ENCODE data around the gene BMERB1.

BMERB1 gene

GRCh38 chr16:15498427-15499175 lies 64.2 kb downstream of the BMERB1 start:
- no peak for DNase-seq (ENCODE audit: low spot score)

DNA sequence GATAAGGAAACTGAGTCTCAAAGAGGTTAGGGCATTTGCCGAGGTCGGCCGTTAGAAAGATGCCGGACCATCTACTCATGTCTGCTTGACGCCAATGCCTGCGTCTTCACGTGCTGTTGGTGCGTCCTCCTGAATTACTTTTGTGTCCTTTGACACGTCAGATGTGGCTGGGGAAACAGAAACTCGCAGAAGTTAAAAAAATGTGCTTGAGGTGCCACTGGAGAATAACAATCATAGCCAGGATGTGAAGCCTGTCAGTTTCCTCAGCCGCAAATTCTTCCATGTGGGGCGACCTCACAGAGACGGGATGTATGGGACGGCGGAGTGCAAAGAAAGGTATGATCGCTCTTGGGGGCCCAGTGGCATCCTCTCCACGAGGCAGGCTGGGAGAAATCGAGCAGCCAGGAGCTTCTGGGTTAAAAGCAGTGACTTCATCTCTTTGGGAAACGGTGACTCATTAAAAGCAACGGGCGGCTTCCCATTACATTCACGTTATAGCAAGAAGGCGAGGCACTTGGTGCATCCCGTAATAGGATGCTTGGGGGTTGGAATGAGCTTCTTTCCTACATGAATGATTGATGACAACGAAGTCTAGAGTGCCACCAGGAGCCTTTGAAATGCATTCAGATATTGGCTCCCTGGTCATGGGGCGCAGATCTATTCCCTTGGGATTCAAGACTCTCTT lies 67.8 kb downstream of the BMERB1 start:
- DNase-seq (ENCODE audit: low spot score), result no peak

- no peak for DNase-seq (ENCODE audit: low spot score)
These were observed 72.1 kb downstream of the BMERB1 start for GRCh38 chr16:15506441-15506840.

DNA sequence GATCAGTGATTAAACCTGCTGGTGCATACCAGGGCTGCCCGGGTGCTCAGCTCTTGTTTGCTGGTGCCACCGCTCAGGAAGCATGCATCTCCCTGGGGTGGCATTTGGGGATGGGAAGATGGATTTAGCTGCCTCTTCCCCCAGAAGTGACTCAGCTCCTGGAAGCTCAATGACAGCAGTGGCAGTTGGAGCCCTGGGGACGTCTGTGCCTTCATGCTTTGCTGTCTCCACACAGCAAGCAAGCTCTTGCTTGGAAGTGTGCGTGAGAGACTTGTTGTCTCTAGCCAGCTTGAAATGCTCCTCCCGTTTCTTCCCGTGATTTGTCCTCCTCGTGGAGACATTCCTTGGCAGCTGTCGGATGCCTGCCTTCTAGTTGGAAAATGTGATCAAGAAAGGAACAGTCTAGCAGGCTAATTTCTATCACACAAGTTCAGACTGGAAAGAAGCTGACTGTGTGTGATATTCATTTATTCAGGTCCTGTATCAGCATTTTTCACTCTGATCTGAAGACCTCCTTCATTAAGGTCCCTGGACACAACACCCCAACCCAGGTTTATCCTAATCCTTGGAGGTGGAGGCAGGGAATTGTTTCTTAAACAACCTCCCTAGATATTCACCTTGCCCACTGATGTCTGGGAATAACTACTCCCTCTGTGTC lies 73.0 kb downstream of the BMERB1 start:
- no peak for DNase-seq (ENCODE audit: low spot score)

DNA sequence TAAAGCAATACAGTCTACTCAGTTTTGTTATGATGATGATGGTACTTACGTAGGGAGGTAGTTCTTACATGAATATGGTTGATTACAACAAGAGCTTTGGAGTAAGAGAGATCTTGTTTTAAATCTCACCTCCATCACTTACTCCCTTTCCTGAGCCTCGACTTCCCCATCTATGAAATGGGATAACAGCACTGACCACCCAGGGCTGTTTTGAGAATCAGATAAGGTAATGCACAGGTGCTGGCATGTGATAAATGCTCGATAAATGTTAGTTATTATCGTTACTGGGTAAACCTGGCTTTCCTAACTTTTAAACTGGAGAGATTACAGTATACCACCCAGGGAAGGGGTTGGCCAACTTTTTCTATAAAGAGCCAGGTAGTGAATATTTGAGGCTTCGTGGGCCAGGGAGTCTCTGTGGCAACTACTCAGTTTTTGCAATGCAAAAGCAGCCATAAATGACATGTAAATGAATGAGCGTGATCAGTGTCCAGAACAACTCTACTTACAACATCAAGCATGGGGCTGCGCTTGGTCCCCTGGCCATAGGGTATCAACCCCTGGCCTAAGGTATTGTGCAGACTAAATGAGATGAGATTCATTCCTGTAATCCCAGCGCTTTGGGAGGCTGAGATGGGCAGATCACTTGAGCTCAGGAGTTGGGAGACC lies 73.7 kb downstream of the BMERB1 start:
- DNase-seq (ENCODE audit: low spot score), result no peak

GRCh38 chr16:15509051-15509592 lies 74.7 kb downstream of the BMERB1 start:
- no peak for DNase-seq (ENCODE audit: low spot score)

- no peak for DNase-seq (ENCODE audit: low spot score)
These were observed 75.5 kb downstream of the BMERB1 start for GRCh38 chr16:15509593-15510535.

DNA sequence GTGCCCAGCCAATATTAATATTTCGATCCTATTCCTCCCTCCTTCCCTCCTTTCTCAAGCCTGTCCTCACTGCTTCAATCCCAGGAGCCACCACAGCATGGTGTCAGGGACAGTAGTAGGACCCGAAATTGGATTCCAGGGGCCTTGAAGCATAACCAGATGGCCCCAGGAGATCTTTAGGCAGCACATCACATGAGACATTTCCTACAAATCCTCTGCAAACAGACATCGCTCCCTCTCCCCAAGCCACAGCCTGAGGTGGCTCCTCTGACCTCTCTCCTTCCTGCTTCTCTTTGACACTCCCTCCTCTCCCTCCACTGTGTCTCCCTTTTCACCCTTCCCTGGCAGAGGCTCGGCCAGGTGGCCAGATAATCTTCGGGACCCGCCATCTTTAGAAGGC lies 76.6 kb downstream of the BMERB1 start:
- no peak for DNase-seq (ENCODE audit: low spot score)

DNA sequence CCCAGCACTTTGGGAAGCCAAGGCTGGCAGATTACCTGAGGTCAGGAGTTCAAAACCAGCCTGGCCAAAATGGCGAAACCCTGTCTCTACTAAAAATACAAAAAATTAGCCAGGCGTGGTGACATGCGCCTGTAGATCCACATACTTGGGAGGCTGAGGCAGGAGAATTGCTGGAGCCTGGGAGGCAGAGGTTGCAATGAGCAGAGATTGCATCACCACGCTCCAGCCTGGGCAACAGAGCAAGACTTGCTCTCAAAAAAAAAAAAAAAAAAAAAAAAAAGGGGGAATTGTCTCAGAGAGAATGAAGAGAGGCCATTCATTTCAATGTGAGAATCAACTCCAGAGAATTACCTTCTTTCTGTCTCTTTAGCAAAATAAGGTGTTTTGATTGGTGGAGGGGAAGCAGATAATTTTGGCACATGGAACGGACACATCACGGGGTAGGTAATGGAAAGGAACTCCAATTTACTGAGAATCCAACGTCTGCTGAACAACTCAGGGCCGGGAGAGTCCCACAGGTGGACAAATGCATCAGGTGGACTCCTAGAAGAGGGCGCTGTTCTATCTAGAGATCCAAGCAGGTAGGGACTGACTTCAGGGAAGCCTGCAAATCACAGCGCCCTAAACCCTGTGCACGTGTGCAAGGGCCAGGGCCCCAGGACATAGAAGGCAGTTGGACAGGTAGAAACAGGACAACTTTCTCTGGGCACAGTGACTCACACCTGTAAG lies 77.5 kb downstream of the BMERB1 start:
- no peak for DNase-seq (ENCODE audit: low spot score)

DNA sequence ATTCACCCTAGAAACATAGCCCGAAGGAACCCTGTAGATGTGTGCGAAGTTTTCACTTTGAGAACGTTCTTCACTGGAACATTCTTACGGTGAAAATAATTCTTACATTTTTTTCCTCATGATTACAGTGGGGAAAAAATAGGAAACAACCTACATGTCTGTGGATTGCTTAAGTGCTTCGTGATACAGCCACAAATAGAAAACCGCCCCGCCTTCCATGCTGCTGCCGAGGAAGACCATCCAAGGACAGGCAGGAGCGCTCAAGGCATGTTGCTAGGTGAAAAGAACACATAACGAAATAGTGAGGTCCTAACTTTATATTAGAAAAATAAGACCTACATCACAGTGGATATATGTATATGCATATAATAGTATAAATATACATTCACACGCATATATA lies 78.8 kb downstream of the BMERB1 start:
- no peak for DNase-seq (ENCODE audit: low spot score)

DNA sequence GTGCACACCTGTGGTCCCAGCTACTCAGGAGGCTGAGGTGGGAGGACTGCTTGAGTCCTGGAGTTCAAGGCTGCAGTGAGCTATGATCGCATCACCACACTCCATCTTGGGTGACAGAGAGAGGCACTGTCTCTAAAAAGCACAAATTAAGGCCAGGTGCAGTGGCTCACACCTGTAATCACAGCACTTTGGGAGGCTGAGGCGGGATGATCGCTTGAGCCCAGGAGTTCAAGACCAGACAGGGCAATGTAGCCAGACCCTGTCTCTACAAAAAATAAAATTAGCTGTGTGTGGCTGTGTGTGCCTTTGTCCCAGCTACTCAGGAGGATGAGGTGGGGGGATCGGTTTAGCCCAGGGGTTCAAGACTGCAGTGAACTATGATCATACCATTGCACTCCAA lies 81.6 kb downstream of the BMERB1 start:
- DNase-seq (ENCODE audit: low spot score), result no peak

- DNase-seq (ENCODE audit: low spot score), result no peak
These were observed 82.2 kb downstream of the BMERB1 start for GRCh38 chr16:15516609-15517008.

DNA sequence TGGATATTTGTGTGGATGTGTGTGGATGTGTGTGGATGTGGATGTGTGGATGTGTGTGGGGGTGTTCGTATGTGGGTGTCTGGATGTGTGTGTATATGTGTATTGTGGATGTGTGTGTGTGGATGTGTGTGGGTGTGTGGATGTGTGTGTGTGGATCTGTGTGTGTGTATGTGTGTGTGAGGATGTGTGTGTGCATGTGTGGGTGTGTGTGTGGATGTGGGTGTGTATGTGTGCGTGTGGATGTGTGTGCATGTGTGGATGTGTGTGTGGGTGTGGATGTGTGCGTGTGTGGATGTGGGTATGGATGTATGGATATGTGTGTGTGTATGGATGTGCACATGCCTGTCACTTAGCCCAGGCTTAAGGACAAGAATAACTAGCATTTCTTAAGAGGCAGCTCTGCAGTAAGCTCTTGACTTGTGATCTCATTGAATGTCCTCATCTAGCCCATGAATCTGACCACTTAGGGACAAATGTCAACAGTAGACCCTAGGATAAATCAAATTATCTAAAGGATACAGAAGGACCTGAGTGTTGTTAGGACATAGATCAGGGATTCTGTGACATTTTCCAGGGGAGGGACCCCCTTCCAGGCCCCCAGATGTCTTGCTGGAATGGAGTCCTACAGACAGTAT lies 83.5 kb downstream of the BMERB1 start:
- no peak for DNase-seq (ENCODE audit: low spot score)

DNA sequence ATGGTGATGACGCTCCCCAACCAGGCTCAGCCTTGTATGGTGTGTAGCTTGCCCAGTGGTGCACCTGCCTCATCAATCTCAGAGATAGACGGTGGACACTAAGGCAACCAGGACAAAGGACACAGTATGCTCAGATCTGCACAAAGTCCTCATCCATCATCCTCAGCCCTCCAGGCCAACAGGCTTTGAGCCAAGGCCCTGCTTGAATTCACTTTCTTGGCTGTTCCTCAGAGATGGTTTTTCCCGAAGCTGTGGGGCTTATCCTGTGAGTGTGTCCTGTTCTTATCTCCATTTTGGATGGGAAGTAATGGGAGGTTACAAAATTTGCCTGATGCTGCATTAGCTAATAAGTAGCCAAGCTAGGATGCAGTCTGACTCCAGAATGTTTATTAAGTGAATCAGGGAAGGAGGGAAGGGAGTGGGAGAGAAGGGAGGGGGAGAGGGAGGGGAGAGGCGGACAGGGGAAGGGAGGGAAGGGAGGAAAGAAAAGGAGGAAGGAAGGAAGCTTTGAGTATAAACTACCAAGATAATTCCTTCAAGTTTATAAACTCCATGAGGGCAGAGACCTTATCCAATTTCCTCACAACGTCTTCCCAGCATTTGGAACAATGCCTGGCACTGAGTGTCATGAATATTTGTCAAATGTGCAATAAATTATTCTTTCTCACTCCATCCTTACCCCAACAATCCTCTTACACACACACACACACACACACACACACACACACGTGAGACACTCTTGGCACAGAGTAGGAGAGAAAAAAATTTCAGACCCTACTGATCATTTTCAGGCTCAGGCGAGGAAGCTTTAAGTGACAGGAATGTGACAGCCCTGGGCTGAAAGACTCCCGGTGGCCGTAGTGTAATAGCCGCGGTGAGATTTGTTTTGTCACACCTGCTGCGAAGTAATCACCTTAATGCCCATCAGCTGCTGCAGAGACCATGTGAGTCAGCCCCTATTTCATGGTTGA lies 84.3 kb downstream of the BMERB1 start:
- no peak for DNase-seq (ENCODE audit: low spot score)

GRCh38 chr16:15519790-15520189 lies 85.4 kb downstream of the BMERB1 start:
- no peak for DNase-seq (ENCODE audit: low spot score)

GRCh38 chr16:15521390-15521757 lies 87.0 kb downstream of the BMERB1 start:
- no peak for DNase-seq (ENCODE audit: low spot score)

DNA sequence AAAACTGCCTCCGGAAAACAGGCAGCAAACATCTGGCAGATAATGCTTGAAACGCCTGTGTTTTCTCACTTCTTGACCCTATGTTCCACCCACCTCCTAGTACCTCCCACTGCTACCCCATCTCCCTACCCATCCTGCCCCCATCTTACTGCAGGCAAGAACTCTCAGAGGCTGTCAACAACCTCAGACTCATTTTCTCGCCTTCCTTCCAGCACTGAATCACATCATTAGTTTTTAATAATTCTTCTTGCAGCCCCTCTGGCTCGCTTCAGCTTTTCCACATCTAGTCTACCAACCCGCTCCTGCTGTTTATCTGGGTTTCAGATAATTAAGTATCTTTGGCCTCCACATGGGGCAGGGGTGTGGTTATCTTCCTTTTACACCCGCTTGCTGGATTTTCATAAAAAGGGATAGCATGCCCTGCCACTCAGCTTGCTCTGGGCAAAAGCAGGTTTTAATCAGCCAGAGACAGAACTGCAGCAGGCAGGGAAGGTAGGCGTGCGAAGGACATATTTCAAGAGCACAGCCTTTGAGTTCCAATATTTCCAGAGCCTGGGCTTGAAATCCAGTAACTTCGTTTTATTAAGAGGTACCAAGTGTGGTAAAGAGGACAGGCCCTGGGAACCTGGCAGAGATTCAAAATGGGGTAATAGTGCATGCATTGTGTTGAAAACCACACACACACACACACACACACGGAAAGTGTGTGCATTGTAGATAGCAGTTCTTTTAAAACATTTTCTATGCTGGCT lies 87.5 kb downstream of the BMERB1 start:
- DNase-seq (ENCODE audit: low spot score), result no peak

DNA sequence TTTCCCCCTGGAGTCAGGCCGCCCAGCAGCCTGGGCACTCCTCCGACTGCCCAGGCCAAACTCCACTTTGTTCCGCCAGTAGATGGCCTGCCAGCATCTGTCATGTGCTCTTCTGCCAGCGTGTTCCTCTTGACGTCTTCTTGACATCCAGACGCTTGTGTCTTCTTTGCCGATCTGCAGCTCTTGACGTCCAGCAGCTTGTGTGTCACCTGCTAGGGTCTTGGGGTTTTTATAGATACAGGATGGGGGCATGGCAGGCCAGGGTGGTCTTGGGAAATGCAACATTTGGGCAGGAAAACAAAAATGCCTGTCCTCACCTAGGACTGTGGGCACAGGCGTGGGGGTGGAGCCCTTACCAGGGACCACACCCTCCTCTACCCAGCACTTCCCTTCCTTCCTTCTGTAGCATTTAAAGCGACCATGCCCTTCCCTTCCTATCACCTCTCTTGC lies 88.7 kb downstream of the BMERB1 start:
- DNase-seq (ENCODE audit: low spot score), result no peak
